Hepatocyte (in vitro differentiated cells): ENCODE measurements around the gene NINJ2.

Experiments used
- CTCF ChIP-seq: fragments of 200-600 bp; sonication (generic); IDR thresholded peaks from 2 replicates; pipeline ENCODE4 v1.5.1; 2016; ENCODE audit warnings: antibody characterized with exemption, mild to moderate bottlenecking; ENCODE audit not compliant: poor library complexity
- EZH2 ChIP-seq: fragments of 200-600 bp; sonication (generic); IDR thresholded peaks from 2 replicates; pipeline ENCODE4 v1.6.1; 2016; ENCODE audit warnings: antibody characterized with exemption, mild to moderate bottlenecking, borderline replicate concordance
- EZH2phosphoT487 ChIP-seq: fragments of 200-600 bp; sonication (generic); IDR thresholded peaks from one replicate; pipeline ENCODE4 v1.6.1; 2018; ENCODE audit warnings: antibody characterized with exemption, mild to moderate bottlenecking, low read depth, moderate library complexity; ENCODE audit not compliant: unreplicated experiment, severe bottlenecking

GRCh38 chr12:684416-684815 lies 21.2 kb upstream of the NINJ2 start:
- no peak for TF ChIP-seq CTCF
- no peak for TF ChIP-seq EZH2
- TF ChIP-seq EZH2phosphoT487, result no peak
